T1000 (cell line): Measurements from ENCODE around the gene HRC.
"Not testable (repeated sequence)": the region's sequence is repeated elsewhere in the genome, so short reads cannot be mapped to it uniquely, and the experiment has no call there.

Source experiments
- DNase-seq: peaks from one replicate; lab custom pipeline; 2025; ENCODE audit warnings: mixed read lengths; lab: John Stamatoyannopoulos, UW

The HRC gene

DNA sequence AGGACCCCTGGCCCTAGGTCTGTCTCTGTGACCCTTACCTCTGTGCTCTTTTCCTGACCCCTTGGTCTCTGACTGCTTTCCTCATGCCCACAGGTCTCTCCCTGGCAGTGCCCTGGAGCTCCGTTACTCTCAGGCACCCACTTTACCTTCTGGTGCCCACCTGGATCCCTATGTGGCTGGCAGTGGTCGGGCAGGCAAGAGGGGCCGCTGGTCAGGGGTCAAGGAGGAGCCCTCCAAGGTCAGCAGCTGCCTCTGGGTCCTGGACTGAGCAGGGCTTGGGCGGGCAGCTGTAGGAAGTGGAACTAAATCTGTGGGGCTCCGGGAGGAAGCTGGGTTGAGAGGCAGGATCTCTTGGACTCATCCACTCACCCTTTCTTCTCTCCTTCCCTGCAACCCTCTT lies 19.5 kb downstream of the HRC start:
- no peak for DNase-seq

DNA sequence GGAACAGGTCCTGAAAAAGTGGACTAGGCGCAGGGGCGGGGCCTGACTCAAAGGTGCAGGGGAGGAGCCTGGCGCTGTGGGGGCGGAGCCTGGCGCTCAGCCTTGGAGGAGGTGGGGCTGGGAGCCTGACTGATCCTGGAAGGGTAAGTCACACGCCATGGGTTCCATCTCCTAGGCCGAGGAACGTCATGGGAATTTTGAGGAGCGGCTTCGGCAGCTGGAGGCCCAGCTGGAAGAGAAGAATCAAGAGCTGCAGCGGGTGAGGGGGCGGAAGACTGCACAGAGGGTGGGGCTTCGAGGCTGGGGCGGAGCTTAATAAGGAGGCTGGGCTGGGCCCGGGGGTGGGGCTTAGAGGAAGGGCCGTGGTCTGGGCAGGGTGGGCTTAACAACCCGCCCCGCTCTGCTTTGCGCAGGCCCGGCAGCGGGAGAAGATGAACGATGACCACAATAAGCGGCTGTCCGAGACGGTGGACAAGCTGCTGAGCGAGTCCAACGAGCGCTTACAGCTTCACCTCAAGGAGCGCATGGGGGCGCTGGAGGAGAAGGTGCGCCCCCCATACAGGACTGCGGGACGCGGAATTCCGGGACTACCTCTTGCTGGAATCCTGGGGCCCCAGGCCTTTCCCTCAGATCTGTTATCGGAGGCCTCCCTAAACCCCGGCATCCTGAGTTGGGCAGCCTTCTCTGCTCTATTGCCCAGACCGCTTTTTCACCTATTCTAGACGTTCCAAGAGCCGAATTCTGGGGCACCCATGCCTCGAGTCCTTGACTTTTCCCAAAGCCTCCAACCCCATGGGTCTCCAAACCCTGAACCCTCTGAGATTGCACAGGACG lies 21.4 kb downstream of the HRC start:
- no peak for DNase-seq

DNA sequence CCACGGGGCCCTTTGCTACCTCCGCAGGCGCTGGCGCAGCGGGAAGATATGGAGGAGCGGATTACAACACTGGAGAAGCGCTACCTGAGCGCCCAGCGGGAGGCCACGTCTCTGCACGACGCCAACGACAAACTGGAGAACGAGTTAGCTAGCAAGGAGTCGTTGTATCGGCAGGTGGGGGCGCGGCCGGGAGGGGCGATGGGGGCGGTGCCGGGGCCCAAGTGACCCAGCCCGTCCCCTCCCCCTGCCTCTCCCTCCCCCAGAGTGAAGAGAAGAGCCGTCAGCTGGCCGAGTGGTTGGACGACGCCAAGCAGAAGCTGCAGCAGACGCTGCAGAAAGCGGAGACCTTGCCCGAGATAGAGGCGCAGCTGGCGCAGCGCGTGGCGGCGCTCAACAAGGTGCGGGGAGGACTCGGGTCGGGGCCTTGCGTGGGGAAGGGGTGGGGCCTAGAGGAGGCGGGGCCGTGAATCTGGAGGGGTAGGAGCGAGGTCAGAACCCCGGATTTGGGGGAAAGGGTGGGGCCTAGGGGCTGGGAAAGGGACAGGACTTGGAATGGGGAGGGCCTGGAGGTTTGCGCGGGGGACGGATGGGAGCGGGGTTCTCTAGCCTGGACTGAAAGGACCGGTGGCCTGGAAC lies 22.1 kb downstream of the HRC start:
- DNase-seq, result no peak

DNA sequence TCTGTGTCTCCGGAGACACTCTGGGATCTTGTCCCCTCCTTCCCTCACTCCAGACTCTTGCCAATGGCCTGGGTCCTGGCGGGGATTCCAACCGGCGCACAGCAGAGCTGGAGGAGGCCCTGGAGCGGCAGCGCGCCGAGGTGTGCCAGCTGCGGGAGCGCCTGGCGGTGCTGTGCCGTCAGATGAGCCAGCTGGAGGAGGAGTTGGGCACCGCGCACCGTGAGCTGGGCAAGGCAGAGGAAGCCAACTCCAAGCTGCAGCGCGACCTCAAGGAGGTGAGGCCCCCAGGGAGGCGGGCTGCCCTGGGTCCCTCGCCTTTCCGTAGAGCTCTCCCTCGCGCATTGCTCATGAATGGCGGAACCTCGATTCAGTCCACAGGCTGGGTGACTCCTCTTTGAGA lies 24.9 kb downstream of the HRC start:
- no peak for DNase-seq

DNA sequence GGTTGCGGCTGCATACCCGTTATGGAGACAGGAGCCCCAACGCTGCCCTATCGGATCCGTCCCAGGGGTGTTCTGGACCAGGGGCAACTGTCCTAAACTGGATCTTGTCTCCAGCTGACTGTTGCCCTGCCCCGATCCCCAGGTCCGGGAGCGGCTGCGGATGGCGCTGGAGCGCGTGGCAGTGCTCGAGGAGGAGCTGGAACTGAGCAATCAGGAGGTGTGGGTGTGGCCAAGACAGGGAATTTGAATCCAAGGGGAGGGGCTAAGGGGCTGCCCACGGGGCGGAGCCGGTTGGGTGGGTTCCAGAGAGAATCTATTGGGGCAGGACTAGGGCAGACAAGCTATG lies 26.0 kb downstream of the HRC start:
- no peak for DNase-seq

DNA sequence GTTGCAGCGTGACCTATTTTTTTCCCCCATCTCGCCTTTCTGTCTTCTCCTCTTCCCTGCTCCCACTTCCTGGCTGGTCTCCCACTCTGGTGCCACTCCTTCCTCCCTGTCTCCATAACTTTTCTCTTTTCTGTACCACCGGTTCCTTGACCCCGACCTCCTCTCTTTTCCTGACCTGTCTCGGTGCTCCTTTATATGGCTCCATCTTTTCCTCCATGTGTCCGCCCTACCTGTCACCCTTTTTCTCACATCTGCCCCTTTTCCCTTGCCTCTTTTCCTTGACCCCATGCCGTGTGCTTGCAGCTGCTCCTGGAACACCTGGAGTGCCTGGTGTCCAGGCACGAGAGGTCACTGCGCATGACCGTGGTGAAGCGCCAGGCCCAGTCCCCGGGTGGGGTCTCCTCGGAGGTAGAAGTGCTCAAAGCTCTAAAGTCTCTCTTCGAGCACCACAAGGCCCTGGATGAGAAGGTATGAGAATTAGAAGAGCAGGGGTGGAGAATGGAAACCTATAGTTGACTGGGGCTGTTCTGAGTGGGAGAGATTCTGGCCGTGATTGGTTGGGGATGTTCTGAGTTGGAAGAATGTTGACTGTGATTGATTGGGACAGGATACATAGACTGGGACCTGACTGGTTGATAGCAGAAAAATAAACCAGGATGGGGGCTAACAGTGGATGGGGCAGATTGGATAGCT lies 26.5 kb downstream of the HRC start:
- DNase-seq, result no peak

DNA sequence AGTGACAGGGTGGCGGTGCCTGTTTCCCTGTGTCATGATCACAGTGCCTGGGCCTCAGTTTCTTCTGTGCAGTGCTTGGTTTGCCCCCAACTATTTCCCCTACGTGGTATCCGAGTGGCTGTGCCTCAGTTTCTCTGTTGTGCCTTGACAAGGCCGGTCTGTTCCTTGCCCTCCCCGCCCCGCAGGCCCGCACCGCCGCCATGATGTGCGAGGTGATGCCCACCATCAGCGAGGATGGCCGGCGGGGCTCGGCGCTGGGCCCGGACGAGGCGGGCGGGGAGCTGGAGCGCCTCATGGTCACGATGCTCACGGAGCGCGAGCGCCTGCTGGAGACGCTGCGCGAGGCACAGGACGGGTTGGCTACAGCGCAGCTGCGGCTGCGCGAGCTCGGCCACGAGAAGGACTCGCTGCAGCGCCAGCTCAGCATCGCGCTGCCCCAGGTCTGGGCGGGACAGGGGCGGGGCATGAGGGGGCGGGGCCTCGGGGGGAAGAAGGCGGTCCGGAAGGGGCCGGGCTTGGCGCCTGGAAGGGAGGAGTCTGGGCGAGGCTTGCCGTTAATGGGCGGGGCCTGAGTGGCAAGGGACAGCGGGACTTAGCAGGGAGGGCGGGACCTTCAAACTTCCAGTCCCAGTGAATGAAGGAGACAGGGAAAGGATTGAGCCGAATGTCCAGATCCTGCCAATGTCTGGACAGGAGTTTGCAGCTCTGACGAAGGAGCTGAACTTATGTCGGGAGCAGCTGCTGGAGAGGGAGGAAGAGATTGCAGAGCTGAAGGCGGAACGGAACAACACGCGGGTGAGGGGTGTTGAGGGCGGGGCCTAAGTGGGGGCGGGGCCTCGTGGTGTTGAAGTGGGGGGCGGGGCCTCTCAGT lies 27.3 kb downstream of the HRC start:
- peak; percentile 97 for DNase-seq

DNA sequence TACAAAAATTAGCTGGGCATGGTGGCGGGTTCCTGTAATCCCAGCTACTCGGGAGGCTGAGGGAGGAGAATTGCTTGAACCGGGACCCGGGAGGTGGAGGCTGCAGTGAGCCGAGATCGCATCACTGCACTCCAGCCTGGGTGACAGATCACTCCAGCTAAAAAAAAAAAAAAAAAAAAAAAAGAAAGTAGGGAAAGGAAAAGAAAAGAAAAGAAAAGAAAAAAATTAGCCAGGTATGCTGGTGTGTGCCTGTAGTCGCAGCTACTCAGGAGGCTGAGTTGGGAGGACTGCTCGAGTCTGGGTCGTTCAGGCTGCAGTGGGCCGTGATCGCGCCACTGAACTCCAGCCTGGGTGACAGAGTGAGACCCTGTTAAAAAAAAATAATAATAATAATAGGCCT lies 28.0 kb downstream of the HRC start:
- not testable (repeated sequence) for DNase-seq

DNA sequence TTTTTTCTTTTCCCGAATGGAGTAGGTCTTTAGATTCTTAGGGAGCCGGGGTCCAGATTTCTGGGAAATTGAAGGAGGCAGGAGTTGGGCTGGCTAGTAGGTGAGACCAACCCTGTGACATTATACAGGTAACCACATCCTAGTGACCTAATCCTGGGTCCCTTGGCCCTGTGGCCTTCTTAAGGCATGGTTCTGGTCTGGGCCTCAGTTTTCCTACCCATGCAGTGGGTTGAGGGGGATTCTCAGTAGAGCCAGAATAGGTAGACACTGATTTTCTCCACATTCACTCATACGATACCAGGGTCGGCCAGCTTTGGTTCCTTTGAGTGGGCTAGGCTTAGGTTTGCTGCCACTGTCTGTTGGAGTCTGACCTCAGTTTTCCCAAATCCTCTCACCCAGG lies 28.6 kb downstream of the HRC start:
- no peak for DNase-seq

DNA sequence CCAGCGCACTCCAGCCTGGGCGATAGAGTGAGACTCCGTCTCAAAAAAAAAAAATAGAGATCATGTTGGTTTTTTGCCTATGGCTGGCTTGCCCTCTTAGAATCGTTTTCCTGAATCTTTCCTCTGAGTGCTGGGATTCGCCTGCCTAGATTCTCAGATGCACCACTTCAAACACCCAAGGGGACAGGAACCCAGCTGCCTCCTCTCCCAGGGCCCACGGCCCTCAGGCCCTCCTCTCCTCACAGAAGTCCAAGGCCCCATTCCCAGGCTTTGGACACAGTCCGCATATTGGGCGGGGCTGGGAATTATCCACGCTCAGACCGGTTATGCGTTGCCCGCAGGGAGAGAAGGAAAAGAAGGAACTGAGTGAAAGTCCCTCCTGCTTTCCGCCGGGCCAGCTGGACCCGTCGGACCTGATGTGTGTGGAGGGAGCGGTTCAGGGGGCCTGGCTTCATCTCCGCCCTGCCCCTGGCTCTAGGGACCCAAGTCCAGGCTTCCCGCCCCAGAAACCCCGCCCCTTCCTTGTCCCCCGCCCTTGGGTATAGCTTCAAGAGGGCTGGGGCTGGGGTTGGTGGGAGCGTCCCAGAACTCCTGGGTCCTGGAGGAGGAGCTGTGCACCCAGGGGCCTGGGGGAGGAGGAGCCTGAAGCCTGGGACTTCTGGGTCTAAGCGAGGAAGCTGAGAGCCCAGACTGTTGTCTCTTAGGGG lies 30.0 kb downstream of the HRC start:
- DNase-seq, result no peak

DNA sequence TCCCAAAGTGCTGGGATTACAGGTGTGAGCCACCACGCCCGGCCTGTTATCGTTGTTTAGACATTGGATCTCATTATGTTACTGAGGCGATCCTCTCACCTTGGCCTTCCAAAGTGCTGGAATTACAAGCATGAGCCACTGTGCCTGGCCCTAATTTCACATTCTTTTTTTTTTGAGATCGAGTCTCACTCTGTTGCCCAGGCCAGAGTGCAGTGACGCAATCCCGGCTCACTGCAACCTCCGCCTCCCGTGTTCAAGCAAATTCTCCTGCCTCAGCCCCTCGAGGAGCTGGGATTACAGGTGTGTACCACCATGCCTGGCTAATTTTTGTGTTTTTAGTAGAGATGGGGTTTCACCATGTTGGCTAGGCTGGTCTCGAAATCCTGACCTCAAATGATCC lies 31.9 kb downstream of the HRC start:
- not testable (repeated sequence) for DNase-seq

DNA sequence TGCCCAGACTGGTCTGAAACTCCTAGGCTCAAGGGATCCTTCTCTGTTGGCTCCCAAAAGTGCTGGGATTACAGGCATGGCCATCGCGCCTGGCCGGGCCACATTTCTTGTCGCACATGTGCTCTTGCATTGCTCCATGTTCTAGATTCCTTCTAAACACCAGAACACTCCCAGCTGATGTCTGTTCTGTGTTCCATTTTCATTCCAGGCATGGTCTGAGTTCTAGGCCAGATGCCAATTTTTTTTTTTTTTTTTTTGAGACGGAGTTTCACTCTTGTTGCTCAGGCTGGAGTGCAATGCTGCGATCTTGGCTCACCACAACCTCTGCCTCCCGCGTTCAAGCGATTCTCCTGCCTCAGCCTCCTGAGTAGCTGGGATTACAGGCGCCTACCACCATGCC lies 33.4 kb downstream of the HRC start:
- DNase-seq, result not testable (repeated sequence)

DNA sequence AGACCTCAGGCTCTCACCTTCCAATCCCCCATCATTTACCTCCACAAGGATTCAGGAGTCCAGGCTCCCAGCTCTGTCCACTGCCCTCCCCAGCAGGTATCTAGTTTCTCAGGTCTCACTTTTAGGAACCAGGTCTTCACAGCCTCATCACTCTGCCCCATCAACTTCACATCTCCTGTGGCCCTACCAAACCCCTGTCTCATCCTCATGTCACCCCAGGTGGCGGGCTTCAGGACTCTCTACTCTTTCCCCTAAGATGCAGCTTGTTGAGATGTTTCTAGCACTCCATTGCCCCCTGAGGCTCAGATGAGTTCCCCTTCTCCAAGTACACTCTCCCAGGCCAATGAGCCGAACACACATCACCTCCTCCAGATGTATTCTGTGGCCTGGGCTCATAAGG lies 34.3 kb downstream of the HRC start:
- no peak for DNase-seq

DNA sequence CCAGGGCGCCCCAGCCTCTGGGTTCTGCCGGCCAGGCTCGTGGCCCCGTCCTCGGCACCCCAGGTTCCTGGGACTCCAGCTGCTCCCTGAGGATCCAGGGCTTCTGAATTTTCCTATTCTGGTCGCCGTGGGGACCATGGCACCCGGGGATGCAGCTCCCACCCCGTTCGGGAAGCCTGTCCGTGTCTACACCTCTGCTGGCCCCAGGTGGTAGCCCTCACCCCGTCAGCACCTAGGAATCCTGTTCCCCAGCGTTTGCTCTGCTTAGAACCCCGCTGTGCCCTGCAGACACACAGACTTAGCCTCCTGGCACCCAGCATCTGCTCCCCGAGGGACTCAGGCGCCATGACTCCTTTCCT lies 34.9 kb downstream of the HRC start:
- no peak for DNase-seq

DNA sequence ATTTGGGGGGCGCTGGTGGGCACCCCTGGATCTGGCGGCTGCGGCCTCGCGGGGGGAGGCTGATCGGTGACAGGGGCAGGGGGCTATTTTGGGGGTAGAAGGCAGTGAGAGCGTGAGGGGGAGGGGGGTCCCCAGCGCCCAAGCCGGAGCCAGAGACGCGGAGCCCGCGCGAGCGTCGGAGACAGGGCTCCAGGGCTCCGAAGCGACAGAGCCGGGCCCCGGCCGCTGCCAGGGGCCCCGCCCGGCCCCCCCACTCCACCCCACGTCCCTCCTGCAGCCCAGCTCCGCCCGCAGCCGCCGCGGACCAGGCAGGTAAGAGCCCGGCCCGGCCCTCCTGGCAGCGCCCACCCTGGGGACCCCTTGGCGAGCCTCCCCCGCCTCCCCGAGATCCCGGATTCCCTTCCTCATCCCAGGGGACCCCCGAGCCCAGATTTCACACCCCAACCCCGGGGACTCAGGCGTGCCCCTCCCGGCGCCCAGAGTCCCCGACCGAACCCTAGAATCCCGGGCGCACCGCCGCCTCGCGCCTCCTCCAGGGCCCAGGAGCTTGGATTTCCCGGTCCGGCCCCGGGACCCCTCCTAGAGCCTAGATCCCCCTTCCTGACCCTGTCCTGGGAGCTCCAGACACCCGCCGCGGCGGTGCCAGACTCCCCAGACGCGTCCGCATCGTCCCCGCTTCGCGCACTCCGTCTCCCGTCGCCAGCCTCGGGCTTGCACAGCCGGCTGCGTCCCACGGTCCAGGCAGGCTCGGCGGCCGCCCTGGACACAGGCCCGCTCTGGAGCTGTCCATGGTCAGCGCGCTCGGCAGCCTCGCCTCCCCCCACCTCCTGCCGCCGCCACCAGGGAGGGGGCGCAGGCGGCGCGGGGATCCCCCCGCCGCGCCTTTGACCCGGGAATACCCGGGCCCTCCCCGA lies 35.5 kb downstream of the HRC start, which contains the start of gene PPFIA3:
Gene PPFIA3, plus strand, starts transcription at position 134 of the 914 bp plus-strand sequence. CDS start 8,330 bp downstream, outside the sequence.
- DNase-seq, result peak; percentile 32

DNA sequence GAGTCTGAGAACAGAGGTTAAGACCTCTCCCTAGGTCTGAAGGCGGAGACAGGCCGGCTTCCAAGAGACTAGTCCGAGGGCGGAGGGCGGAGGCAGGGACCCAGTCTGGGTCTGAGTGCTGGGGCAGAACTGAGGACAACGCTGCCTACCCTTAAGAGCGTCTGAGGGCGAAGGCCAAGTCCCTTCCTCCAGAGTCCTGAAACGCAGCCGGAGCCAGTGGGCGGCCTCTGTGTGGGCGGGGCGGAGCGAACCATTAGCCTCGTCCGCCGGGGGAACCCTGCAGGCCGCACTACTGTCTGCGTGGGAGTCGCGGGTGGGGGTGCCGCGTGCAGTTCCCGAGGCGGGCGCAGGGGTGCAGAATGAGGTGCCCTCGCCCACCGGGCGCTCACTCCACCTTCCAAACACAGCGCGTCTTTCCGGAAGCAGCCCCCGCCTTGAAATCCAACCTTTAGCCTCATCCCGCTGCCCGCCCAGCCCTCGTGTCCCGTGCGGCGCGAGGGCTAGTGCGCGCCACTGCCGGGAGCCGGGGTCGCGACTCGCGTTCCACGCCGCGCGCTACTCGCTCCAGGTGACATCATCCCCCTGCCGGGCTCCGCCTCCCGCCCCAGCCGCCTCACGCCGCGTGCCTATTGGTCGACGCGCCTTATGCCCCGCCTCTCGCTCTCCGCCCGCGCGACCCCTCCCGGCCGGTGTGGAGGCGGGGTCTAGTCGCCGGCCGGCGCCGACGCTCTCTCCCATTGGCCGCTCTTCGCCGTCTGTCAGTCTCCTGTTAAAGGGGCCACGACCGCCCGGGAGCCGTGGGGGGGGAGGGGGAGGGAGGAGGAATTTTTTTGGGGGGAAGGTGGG lies 36.4 kb downstream of the HRC start, which contains the start of gene C19orf73:
Gene C19orf73, minus strand, starts transcription at position 579 of the 846 bp plus-strand sequence. Its CDS starts 121 bp downstream, at position 458.
- peak; percentile 88 for DNase-seq

DNA sequence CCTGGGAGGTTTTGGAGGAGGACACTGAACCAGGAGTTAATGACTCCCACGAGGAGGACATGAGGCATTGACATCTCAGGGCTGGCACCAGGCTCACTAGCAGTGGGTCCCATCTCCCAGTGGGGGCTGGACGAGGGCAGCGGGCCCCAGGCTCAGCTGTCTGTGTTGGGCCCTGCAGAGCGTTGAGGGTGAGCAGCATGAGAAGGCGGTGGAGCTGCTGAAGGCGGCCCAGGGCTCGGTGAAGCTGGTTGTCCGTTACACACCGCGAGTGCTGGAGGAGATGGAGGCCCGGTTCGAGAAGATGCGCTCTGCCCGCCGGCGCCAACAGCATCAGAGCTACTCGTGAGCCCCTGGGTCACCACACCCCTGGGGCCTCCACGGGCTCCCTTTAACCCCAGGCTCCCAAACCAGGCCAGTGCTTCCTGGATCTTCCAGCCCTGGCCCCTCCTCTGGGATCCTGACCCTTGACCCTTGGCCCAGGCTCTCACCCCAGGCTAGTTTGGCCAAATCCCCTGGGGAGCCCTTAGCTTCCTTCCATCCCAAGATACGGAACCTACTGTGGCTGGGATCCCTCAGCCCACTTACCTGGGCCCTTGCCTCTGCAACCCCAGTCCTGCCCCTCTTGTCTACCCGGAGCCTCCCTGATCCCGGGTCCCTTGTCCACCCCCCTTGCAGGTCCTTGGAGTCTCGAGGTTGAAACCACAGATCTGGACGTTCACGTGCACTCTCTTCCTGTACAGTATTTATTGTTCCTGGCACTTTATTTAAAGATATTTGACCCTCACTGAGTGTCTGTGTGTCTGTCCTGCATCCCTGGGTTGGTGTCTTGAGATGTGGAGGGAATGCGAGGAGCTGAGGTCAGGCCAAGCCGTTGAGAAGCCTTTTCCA lies 37.3 kb downstream of the HRC start:
- DNase-seq, result no peak

DNA sequence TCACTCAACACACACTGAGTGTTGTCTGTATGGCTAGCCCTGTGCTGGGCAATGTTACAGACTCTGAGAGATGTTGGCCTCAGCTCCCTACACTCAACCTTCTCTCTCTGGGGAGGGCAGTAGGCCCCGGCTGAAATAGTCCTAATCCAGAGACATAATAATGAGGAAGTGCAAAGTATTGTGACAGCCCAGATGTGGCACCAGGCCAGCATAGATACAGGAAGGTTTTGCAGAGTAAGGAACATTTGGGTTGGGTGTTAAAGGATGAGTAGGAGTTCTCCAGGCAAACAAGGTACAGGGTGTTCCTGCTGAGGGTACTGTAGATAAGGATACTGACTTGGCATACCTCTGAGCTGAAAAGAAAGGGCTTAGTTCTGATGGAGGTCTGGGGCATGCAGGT lies 38.7 kb downstream of the HRC start:
- DNase-seq, result no peak
